ENCODE data around the gene CENPT. TPM values are rescaled to one million over a fixed set of nuclear protein-coding genes. Genes with fewer than 3 reads are reported as not detected.
A peak's percentile ranks its signal among the peaks of the same experiment; 100 is the strongest.
"Not testable (repeated sequence)": the region's sequence is repeated elsewhere in the genome, so short reads cannot be mapped to it uniquely, and the experiment has no call there.

CENPT gene
- polyA plus RNA-seq, 1 donor = 36.6 TPM

DNA sequence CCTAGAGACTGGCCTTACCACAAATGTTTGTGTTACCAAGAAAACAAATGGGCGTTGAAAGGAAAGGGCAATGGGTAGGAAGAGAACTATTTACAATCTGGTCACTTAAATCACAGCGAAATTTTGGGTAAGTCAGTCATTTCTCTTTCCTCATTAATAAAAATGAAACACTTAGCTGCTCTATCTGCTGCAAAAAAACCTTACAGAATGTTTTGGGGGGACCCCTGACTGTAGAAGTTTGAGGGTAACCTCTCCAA lies 1.5 kb downstream of the CENPT start:
- DNase-seq = no peak

DNA sequence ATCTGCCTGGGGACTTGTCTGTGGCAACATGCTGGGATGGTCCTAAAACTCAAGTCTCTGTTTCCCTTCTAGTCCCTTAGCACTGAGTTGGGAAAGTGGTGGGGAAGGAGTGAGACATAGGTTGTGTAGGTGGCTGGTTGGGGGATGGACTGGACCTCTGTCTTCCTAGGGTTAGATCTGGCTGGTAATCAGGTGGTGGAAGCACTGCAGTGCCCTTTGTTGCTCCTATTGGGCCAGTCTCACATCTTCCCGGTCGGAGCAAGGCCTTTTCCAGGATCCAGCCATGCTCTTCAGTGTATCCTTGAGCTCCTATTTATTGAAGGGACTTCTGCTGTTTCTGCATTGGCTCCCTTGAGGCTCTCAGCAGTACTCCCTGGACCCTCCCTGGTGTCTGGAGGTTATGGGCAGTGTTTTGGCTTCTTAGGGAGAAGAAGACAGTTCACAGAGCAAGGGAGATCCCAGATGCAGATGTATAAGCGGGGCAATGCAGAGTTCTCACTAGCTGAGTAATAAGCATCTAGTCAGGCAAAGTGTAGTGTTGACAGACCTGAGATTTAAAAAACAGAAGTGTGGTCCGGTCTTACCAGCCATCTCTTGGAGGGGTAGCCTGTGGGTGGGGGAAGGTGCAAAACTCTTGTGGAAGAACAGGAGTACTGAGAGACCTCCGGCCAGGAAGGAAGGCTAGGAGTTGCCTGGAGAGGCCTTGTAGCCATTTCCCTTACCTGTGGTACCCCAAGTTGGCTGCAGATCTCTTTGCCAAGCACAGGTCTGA lies 2.0 kb downstream of the CENPT start:
- DNase-seq = no peak

DNA sequence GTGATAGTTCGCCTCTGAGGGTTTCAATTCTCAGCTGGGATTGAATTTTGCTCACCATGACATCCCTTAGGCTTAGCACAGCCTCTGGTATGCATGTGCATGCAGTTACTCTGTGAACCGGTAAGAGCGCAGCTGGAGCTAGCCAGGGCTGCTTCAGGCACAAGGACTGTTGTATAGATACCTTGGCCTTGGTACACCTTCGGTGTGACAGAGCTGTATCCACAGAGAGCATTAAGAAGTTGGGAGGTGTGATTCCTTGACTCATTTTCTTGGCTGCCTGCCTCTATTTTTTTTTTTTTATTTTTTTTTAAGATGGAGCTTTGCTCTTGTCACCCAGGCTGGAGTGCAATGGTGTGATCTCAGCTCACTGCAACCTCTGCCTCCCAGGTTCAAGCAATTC lies 3.0 kb downstream of the CENPT start:
- DNase-seq = no peak

DNA sequence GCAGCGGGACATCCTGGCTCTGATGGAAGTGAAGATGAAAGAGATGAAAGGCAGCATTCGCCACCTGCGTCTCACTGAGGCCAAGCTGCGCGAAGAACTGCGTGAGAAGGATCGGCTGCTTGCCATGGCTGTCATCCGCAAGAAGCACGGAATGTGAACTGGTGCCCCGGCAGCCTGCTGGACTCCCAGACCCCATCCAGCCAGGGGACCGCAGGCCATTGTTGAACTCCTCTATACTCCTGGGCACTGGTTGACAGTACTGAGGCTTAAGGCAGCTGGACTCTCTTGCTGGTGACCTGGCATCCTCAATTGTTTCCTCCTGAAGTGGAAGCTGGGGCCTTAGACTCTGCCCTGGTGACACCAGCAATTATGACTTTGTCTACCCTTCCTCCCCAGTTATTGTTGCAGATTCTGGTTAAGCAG lies 4.1 kb downstream of the CENPT start:
- DNase-seq = no peak

DNA sequence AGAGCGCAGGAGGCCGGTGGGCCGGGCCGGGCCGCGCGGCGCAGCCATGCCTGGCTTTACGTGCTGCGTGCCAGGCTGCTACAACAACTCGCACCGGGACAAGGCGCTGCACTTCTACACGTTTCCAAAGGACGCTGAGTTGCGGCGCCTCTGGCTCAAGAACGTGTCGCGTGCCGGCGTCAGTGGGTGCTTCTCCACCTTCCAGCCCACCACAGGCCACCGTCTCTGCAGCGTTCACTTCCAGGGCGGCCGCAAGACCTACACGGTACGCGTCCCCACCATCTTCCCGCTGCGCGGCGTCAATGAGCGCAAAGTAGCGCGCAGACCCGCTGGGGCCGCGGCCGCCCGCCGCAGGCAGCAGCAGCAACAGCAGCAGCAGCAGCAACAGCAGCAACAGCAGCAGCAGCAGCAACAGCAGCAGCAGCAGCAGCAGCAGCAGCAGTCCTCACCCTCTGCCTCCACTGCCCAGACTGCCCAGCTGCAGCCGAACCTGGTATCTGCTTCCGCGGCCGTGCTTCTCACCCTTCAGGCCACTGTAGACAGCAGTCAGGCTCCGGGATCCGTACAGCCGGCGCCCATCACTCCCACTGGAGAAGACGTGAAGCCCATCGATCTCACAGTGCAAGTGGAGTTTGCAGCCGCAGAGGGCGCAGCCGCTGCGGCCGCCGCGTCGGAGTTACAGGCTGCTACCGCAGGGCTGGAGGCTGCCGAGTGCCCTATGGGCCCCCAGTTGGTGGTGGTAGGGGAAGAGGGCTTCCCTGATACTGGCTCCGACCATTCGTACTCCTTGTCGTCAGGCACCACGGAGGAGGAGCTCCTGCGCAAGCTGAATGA lies 4.8 kb downstream of the CENPT start:
- DNase-seq = peak; percentile 56

DNA sequence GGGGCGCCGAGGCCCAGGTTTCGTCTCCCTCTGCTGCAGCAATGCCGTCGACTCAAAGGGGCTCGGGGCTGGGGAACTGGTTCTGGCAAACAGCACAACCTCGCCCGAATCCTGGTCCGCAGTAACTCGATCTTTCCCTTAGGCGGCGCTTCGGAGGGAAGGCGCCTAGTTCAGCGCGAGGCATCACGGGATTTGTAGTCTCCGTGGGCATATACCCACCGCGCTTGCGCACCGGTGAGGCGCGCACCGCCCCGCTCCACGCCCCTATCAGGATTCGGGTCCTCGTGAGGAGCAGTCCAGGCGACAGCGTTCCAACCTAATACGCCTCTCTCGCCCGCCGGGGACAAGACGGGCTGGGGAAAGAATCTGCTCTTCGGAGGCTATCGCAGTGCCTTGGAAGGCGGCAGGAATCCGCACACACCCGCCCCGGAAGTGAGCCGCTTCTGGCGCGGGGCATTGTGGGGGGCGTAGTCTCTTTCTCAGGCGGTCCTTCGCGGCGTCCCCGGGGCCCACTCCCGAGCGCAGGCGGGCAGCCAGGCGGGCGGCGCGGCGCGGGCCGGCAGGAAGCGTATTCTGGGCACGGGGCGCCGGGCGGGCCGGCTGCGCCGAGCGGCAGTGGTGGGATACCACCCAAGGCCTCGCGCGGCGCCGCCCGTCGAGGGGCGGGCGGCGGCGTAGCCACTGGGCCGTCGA lies 5.5 kb downstream of the CENPT start, which contains the start of gene THAP11:
THAP11 (plus strand) TSS at position 505 of the 693 bp plus-strand sequence. CDS start 235 bp downstream, outside the sequence.
- DNase-seq = peak; percentile 97

DNA sequence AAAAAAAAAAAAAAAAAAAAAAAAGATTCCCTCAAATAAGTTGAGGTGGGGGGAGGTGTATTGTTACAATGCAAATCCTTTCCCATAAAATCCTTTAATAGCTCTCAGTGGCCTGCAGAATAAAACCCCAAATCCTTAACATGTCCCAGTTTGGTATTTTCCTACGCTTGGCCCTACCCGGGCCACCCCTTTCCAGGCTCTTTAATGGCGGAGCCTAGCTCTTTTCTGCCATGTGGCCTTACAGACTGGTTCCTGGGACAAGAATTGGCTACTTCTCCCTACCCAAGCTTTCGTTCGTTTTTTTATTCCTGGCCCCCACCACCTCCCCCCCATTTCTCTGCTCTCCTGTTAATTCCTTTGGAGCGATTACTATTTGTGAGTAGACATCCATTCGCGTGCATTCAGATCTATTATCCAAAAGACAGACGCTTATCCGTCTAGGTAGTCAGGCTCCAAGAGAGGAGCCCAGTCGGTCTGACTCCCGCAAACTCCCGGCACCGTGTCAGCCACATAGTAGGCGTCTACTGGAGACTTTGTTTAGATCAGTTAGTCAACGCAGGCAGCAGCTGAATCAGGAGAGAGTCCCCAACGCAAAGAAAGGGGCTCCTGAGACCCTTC lies 6.2 kb downstream of the CENPT start:
- no peak for DNase-seq

DNA sequence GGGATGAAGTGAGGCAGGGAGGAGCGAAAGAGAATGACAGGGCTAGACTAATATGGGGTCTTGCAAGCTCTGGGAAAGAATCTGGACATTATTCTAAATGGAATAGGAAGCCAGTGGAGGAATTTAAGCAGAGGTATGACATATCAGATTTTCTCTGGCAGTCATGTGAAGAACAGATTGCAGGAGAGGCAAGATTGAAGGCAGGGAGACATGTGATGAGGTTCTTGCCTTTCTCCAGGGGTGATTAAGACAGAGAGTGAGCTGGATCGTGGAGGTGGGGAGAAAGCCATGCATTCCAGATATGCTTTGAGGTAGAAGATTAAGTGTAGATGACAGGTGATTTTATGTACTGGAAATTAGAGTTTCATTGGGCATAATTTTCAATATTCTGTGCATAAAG lies 9.7 kb downstream of the CENPT start:
- no peak for DNase-seq

DNA sequence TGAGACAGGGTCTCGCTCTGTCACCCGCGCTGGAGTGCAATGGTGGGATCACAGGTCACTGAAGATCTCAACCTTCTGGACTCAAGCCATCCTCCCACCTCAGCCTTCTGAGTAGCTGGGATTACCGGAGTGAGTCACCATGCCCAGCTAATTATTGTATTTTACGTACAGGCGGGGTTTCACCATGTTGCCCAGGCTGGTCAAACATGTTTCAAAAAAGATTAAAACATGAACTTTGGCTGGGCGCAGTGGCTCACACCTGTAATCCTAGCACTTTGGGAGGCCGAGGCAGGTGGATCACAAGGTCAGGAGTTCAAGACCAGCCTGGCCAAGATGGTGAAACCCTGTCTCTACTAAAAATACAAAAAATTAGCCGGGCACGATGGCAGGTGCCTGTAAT lies 10.3 kb downstream of the CENPT start:
- not testable (repeated sequence) for DNase-seq

DNA sequence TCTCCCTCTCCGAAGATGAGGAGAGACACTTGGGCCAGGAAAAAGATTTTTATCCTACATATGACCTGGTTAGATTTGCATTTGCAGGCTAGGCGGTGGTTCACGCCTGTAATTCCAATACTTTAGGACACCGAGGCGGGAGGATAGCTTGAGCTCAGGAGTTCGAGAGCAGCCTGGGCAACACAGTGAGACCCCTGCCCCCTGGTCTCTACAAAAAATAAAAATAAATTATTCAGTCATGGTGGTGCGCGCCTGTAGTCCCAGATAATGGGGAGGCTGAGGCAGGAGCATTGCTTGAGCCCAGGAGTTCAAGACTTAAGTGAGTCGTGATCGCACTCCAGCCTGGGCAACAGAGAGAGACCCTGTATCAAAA lies 13.3 kb downstream of the CENPT start:
- no peak for DNase-seq

DNA sequence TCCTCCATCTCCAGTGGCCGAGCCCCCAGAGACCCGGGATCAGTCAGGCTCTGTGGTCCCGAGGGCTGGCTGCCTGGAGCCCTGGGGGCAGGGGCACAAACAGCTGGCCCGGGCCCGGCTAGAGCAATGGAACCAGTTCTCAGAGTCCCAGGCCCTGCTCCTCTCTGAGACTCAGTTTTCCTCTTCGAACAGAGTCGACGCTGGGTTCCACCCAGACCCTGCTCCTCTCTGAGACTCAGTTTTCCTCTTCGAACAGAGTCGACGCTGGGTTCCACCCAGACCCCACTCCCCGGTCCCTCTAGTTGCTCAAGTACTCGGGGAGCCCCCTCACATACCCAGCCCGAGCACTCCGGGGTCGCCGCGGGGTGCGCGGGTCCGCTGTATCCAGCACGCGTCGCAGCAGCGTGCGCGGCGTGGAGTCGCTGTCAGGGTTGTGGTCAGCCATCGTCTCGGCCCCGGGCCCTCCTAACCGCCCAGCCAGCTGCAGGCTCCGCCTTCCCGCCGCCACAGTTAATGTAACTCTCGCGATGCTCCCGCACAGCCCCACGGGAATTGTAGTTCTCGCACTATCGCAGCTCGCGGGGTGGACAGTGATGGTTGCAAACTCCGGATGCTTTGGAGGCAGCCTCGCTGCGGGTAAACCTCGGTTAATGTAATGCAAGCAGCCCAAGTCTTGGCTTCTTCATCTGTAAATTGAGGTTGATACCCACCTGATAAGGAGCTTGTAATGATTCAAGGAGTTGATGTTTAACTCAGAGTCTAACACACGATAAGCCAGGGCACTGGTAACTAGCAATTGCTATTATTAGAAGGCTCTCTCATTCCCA lies 13.9 kb downstream of the CENPT start:
- DNase-seq = peak; percentile 95

DNA sequence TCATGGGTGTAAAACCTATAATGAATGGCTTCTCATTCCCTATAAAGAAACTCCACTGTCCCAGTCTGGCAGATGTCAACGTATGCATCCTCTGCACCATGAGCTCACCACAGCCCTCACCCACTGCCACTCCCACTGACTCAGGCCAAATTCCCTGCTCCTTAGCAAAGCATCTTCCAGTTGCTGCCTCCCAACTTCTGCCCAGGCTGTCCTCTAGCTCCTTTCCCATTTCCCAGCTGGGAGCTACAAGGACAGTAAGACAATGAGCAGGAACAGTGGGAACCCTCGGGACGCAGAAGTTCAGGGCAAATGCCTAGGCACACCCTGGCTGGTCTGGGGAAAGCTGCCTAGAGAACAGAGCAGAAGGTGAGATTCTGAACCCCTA lies 14.5 kb downstream of the CENPT start:
- DNase-seq = no peak

DNA sequence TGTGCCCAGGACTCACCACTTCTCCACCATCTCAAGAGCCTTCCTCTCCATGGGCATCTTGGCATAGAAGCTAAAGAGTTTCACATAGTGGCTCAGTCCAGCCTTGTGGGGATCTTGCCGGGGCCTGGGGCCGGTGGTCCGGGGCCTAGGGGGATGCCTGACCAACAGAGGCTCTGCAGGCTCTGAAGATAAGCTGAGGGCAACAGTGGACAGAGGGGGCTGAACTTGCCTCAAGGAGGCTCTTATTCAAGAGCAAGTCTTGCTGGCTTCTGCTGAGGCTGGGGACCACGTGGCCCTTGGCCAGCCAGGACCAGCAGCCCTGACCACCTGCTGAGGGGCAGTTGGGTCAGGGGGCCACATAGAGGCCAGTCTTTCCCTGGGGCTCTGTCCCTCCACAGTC lies 18.8 kb downstream of the CENPT start:
- no peak for DNase-seq

DNA sequence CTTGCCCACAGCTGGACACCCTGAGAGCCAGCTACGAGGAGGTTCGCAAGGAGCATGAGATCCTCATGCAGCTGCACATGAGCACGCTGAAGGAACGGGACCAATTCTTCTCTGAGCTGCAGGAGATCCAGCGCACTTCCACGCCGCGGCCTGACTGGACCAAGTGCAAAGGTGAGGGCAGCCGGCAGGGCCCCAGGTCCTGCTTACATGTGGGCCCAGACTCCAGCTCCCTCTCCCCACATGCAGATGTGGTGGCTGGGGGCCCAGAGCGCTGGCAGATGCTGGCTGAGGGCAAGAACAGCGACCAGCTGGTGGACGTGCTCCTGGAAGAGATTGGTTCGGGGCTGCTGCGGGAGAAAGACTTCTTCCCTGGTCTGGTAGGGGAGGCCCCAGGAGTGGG lies 21.6 kb downstream of the CENPT start:
- no peak for DNase-seq

DNA sequence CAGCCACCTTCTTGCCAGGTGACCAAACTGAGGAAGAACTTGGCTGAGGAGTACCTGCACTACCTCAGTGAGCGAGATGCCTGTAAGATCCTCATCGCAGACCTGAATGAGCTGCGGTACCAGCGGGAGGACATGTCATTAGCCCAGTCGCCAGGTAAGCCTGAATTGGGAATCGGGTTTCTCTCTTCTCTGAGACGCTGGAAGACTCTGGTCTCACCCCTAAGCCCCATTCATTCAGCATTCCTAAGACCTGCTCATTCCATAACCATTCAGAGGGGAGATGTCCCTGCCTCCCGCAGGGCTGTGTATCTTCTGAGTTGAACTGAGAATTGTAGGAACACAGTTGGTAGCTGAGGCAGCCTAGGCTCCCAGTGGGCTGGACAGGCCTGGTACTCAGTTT lies 22.4 kb downstream of the CENPT start:
- no peak for DNase-seq

DNA sequence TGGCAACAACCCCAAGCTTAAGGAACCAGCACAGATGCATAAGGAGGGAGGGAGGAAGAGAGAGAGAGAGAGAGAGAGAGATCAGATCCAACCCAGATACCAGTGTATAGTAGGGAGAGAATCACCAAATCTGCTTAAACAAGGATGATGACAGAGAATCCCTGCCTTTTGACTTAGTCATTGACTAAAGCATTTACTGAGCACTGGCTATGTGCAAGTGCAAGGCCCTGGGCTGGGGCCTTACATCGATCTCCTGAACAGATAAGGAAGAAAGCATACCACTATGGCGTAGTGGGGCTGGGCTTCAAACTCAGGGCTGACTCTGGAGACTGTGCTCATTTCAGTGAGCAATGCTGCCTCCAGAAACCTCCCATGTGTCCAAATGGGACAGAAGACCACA lies 25.0 kb downstream of the CENPT start:
- DNase-seq = no peak

DNA sequence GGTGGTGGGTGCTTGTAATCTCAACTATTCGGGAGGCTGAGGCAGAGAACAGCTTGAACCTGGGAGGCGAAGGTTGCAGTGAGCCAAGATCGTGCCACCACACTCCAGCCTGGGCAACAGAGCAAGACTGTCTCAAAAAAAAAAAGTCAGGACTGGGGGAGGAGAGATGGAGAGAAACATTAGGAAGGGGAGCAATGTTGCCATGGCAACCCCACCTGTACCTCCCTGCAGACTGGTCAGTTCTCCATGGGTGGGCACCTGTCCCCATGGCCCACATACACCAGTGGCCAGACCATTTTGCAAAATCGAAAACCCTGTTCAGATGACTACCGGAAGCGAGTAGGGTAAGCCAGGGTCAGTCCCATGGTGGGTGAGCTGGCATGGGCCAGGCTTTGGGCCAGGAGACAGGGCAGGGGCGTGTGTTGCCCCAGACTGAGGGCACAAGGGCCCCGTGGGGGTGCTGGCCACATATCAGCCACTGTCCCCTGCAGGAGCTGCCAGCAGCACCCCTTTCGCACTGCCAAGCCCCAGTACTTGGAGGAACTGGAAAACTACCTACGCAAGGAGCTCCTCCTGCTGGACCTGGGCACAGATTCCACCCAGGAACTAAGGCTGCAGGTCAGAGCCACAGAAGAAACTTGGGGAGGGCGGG lies 26.8 kb downstream of the CENPT start:
- no peak for DNase-seq

DNA sequence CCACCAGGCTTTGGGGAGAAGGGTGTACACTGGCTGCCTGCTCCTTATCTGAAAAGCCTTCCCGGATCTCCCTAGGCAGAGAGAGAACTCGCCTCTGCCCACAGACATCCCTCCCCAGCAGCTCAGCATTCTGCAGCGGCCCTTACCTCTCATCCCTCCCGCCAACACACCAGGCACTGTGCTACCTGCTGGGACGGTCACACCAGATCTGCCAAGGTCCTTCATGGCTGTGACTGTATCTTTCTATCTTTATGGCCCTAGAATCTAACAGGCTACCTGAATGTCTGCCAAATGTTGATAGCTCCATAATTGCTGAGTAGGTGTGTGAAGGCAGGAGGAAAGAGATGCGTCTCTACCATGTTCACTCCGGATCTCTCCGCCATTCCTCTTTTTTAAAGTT lies 32.9 kb downstream of the CENPT start:
- DNase-seq = no peak

DNA sequence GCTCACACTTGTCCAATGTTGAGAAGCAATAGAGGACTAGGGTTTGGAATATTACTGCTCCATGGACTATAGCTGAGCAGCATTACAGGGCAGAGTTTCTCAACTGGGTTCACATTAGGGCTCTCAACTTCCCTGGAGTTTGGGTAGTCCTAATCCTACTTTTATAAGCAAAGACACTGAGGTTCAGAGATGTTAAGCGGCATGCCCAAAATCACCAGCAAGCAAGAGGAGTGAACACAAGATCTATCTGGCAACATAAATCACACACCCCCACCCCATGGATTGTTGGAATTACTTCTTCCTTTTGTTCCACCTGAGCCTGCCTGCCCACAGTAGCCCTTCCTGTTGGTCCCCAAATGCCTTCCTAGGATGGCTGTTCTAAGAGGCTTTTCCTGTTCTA lies 35.6 kb downstream of the CENPT start:
- no peak for DNase-seq

DNA sequence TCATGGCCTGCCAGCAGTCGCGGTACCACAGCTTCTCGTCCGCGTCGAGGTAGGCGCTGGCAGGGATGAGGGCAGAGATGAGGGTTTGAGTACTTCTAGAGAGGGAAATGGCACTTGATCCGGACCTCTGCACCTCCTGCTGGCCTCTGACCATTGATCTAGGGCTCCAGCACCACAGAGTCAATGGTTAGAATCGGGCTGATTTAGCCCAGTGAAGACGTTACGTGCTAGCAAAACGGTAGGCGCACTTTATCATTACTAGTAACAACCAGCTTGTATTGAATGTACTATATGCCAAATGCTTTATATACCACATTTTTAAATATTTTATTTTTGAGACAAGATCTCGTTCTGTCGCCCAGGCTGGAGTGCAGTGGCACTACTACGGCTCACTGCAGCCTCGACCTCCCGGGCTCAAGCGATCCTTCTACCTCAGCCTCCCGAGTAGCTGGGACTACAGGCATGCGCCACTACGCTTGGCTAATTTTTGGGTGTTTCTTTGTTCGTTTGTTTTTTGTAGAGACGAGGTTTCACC lies 40.3 kb downstream of the CENPT start:
- no peak for DNase-seq

DNA sequence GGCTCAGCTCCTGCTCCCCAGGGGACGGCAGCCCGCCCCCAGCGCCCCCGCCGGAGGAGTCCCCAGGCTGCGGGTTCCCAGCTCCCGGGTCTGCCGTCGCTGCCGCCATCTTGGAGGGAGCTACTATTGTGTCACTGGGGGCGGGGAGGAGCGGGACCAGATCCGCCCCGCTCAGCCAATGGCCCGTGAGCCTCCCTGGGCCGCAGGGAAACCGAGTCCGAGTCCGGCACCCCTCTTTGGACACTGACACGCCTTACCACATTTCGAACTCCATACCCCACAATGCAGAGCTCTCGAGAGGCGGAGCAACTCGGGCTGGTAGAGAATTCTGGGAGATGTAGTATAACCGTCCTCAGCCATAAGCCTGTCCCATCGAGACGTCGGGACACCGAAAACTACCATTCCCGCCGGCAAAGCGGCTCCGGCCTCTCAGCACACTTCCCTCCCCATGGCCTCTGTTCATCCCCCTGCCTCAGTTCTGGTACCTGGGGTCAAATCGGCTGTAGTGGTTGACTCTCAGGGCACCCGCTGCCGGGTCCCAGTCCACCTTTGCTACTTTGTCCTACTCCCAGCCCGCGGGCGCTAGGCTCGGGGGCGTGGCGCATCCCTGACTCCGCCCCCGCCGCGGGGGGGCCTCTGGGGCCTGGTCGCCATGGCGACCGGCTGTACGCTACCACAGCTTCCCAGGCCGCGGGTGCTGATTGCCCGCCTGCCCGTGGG lies 40.9 kb downstream of the CENPT start, which contains the start of the genes RANBP10 and TSNAXIP1:
RANBP10 (minus strand) TSS at position 133 of the 720 bp plus-strand sequence; CDS start at position 109, 24 bp downstream.
TSNAXIP1 (plus strand) TSS at position 462 of the 720 bp plus-strand sequence. CDS start 261 bp downstream, outside the sequence.
- peak; percentile 98 for DNase-seq

All from hindlimb muscle (tissue), 1 donor.